Mucosa of stomach (tissue), 1 donor: Measurements from ENCODE around the gene AIFM3.

Source experiments
- H3K27me3 ChIP-seq: one replicate; pipeline ENCODE4 v1.7.0; 2013; ENCODE audit warnings: mild to moderate bottlenecking, low read length; ENCODE audit not compliant: control insufficient read depth, insufficient read depth
- H3K36me3 ChIP-seq: one replicate; pipeline ENCODE4 v1.7.0; 2013; ENCODE audit warnings: low read length; ENCODE audit not compliant: control insufficient read depth, insufficient read depth
- H3K4me1 ChIP-seq: one replicate; pipeline ENCODE4 v1.7.0; 2013; ENCODE audit warnings: mild to moderate bottlenecking, low read length; ENCODE audit not compliant: control insufficient read depth, insufficient read depth
- H3K4me3 ChIP-seq: one replicate; pipeline ENCODE4 v1.7.0; 2013; ENCODE audit warnings: low read length
- H3K9ac ChIP-seq: one replicate; pipeline ENCODE4 v1.7.0; 2013; ENCODE audit warnings: mild to moderate bottlenecking, low read length, moderate library complexity
- H3K9me3 ChIP-seq: one replicate; pipeline ENCODE4 v1.7.0; 2013; ENCODE audit warnings: mild to moderate bottlenecking, low read length, moderate library complexity; ENCODE audit not compliant: control insufficient read depth
- donor health status: Pancreatic carcinoma.

Gene AIFM3

DNA sequence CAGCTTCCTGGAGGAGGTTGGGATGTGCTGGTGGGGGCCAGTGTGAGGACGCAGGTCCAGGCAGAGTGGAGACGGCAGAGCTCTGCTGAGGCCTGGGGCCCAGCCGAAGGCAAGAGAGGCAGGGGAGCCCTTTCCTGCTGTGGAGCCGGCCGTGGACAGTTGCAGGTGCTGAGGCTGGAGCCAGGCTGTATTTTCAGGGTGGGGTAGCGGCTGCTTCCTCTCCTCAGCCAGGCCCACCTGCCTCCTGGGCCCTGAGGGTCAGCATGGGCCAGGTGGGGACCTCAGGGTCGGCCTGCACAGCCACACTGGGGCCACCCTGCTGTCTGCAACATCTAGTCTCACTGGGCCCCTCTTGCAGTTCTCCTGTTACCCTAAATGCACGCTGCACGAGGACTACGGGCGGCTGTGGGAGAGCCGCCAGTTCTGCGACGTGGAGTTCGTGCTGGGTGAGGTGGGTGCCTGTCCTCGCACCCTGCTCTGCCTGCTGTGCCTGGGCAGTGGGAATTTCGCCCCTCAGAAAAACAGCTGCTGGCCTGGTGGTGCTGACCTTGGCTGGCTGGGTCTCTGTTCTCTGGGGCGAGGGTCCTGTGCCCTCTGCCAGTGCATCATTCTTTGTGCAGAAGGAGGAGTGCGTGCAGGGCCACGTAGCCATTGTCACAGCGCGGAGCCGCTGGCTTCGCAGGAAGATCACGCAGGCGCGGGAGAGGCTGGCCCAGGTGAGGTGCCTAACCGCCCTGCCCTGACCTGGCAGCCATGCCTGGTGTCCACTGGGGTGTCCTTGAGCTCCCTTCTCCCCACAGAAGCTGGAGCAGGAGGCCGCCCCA is 26.5 kb downstream of the AIFM3 start:
- H3K4me3 ChIP-seq = no peak overlapping the region
- H3K9ac ChIP-seq = no peak overlapping the region
- H3K9me3 ChIP-seq = no peaks in the 10 kb centered on the region
- H3K36me3 ChIP-seq = peaks cover 29% of the 10 kb centered on the region
- no peaks in the 10 kb centered on the region for H3K27me3 ChIP-seq
- no peaks in the 10 kb centered on the region for H3K4me1 ChIP-seq

DNA sequence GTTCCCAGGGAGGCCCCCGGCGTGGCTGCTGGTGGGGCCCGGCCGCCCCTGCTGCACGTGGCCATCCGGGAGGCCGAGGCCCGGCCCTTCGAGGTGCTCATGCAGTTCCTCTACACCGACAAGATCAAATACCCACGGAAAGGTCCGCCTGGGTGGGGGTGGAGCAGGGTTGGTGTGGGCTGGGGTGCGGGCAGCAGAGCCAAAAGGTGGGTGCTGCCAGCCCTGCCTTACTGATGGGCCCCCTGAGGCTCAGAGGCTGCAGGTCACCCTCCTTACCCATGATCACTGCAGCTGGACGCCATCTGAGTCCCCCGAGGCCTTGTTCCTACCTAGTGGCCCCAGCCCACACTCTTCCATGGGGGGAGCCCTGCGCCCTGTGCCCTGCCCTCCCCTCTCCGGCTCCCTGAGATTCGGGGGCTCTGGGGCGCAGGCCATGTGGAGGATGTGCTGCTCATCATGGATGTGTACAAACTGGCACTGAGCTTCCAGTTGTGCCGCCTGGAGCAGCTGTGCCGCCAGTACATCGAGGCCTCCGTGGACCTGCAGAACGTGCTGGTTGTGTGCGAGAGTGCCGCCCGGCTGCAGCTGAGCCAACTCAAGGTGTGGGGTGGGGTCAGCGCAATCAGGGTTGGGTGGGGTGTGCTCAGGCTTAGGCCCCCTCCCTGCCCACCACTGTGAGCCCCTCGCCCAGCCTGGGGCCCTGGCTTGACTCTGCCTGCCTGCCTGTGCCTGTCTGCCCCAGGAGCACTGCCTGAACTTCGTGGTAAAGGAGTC is 27.3 kb downstream of the AIFM3 start:
- Histone ChIP-seq H3K4me1 (no peaks in the 10 kb centered on the region), H3K27me3 (no peaks in the 10 kb centered on the region), H3K4me3 (no peak overlapping the region), H3K9me3 (no peaks in the 10 kb centered on the region), H3K36me3 (peaks cover 31% of the 10 kb centered on the region), H3K9ac (no peak overlapping the region)

DNA sequence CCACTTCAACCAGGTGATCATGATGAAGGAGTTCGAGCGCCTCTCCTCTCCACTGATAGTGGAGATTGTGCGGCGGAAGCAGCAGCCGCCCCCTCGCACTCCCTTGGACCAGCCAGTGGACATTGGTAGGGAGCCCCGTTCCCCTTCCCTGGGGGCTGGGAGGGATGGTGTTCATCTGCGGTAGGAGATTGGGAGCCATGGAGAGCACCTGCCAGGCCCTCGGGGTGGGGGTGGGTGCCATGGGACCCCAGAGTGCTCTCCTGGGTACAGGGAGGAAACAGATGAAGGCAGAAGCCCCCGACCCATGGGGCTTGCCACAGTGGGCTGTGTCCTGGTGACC is 27.8 kb downstream of the AIFM3 start:
- Histone ChIP-seq H3K27me3 (no peaks in the 10 kb centered on the region), H3K9ac (no peak overlapping the region), H3K9me3 (no peaks in the 10 kb centered on the region), H3K36me3 (peaks cover 36% of the 10 kb centered on the region), H3K4me3 (no peak overlapping the region), H3K4me1 (peaks cover 4% of the 10 kb centered on the region)

GRCh38 chr22:20995329-20996030 is 28.4 kb downstream of the AIFM3 start:
- H3K4me1 ChIP-seq = peaks cover 10% of the 10 kb centered on the region
- H3K9me3 ChIP-seq = no peaks in the 10 kb centered on the region
- no peaks in the 10 kb centered on the region for H3K27me3 ChIP-seq
- H3K4me3 ChIP-seq = no peak overlapping the region
- no peak overlapping the region for H3K9ac ChIP-seq
- H3K36me3 ChIP-seq = peaks cover 36% of the 10 kb centered on the region

DNA sequence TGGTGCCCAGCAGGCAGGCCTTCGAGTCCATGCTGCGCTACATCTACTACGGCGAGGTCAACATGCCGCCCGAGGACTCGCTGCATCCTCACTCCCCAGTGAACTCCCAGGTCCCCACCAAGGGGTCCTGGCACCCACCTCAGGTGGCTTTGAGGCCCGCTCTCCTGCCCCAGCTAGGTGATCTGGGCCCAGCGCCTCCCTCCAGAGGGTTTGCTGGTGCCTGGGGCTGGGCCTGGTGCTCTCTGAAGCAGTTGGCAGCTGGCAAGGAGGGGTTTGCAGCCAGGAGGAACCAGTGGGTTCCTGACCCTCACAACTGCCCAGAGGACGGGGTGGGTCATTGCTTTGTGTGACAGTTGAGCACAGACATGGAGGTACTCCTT is 29.0 kb downstream of the AIFM3 start:
- Histone ChIP-seq H3K4me3 (no peak overlapping the region), H3K36me3 (peaks cover 36% of the 10 kb centered on the region)

GRCh38 chr22:20996598-20997535 is 29.8 kb downstream of the AIFM3 start:
- Histone ChIP-seq H3K4me1 (peaks cover 21% of the 10 kb centered on the region), H3K9ac (no peak overlapping the region), H3K9me3 (no peaks in the 10 kb centered on the region), H3K4me3 (no peak overlapping the region), H3K27me3 (no peaks in the 10 kb centered on the region), H3K36me3 (peaks cover 32% of the 10 kb centered on the region)

More for the DNA sequence above, 29.0 kb downstream of the AIFM3 start:
- Histone ChIP-seq H3K9me3 (no peaks in the 10 kb centered on the region), H3K9ac (no peak overlapping the region), H3K27me3 (no peaks in the 10 kb centered on the region), H3K4me1 (peaks cover 15% of the 10 kb centered on the region)

DNA sequence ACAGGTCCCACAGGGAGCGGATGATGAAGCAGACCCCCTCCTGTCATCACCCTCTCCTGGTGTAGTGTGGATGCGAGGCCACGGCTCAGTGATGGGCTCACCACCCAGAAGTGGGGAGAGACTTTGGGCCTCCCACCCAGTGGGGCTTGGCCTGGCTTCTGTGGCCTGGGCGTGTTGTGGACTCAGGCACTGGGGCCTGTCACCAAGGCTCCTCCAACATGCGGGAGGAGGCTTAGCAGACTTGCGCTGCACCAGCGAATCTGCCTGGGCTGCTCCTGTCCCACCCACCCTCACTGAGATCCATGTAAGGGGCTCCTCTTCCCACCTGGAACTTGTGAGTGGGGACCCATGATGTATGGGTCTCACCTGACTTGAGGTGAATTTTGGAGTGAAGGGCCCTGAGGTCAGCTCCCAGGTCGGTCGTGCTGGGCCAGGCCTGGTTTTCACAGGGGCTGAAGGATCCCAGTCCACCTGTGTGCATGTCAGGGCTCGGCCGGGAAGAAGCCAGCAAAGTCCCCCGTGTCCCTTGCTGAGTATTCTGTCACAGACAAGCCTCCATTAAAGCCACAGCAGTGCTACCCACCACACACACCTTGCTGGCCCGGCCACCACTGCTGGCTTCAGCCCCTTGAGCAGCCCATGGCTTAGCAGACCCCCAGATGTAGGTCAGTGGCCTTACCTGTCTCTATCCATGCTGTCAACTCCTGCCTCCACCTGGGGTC is 30.6 kb downstream of the AIFM3 start:
- peaks cover 24% of the 10 kb centered on the region for H3K36me3 ChIP-seq
- peaks cover 21% of the 10 kb centered on the region for H3K4me1 ChIP-seq

DNA sequence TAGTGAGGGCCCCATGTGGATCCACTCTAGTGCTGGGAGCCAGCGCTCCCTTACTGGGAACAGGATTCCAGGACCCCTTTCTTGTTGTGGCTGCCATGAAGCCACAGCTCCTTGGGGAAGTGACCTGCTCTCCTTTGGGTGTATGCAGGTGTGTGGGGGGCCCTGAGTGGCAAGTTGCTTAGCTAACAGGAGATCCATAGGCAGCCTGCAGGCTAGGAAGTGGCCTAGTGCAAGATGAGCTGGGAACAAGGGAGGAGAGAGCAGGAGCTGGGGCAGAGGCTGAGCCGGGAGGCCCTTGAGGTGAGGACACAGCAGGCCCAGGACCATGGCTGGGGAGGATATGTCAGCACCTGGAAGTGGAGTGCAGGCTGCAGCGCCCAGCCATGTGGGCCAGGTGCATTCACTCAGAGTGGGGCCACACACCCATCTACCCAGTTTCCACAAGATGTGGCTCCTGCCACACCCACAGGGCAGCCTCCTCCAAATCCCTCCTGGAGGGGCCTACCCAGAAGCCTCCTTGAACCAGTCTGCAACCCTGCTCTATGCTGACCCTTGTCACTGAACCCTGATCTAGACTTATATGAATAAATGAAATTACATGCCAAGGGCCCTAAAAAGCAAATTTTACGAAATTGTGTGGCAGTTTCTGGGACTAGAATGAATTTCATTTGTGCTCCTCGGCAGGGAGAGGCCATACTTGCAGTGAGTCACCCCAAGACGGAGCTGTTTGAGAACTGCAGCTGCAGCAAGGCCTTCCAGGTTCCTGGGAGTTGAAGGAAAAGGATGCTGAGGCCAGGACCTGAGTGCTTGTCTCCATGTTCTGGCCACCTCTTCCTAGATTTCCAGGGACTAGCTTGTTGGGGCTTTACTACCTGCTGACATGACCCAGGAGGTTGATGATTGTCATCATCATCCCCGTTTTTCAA is 31.6 kb downstream of the AIFM3 start:
- Histone ChIP-seq H3K36me3 (peaks cover 19% of the 10 kb centered on the region), H3K27me3 (no peaks in the 10 kb centered on the region), H3K4me1 (peaks cover 31% of the 10 kb centered on the region), H3K4me3 (no peak overlapping the region), H3K9me3 (no peaks in the 10 kb centered on the region), H3K9ac (no peak overlapping the region)

More for the DNA sequence above, 30.6 kb downstream of the AIFM3 start:
- H3K9ac ChIP-seq = no peak overlapping the region
- no peak overlapping the region for H3K4me3 ChIP-seq
- no peaks in the 10 kb centered on the region for H3K27me3 ChIP-seq
- H3K9me3 ChIP-seq = no peaks in the 10 kb centered on the region

GRCh38 chr22:20999350-21000206 is 32.5 kb downstream of the AIFM3 start:
- H3K36me3 ChIP-seq = peaks cover 19% of the 10 kb centered on the region
- H3K27me3 ChIP-seq = no peaks in the 10 kb centered on the region
- H3K4me3 ChIP-seq = no peak overlapping the region
- H3K9ac ChIP-seq = no peak overlapping the region
- H3K9me3 ChIP-seq = no peaks in the 10 kb centered on the region
- peaks cover 36% of the 10 kb centered on the region for H3K4me1 ChIP-seq
